Ishikawa (cell line): ENCODE data around the gene PLIN4.

Source experiments
- CEBPB ChIP-seq: IDR thresholded peaks from 2 replicates; pipeline ENCODE4 v1.6.1; 2012
- CREB1 ChIP-seq: IDR thresholded peaks from 2 replicates; pipeline ENCODE4 v1.6.1; 2012; ENCODE audit warnings: low read depth
- EGR1 ChIP-seq: IDR thresholded peaks from 2 replicates; pipeline ENCODE4 v1.6.1; 2012
- EP300 ChIP-seq: IDR thresholded peaks from 2 replicates; pipeline ENCODE4 v1.6.1; 2012; ENCODE audit warnings: borderline replicate concordance
- FOXM1 ChIP-seq: IDR thresholded peaks from 2 replicates; pipeline ENCODE4 v1.6.1; 2012; ENCODE audit warnings: low read depth, borderline replicate concordance
- MAX ChIP-seq: IDR thresholded peaks from 2 replicates; pipeline ENCODE4 v1.6.1; 2012
- NFIC ChIP-seq: IDR thresholded peaks from 2 replicates; pipeline ENCODE4 v1.6.1; 2012
- RAD21 ChIP-seq: IDR thresholded peaks from 2 replicates; pipeline ENCODE4 v1.6.1; 2012; ENCODE audit warnings: low read depth
- REST ChIP-seq: IDR thresholded peaks from 2 replicates; pipeline ENCODE4 v1.6.1; 2012; ENCODE audit warnings: low read depth, mild to moderate bottlenecking
- TAF1 ChIP-seq: IDR thresholded peaks from 2 replicates; pipeline ENCODE4 v1.6.1; 2012; ENCODE audit warnings: low read depth, mild to moderate bottlenecking
- TCF12 ChIP-seq: IDR thresholded peaks from 2 replicates; pipeline ENCODE4 v1.6.1; 2012; ENCODE audit warnings: low read depth
- TEAD4 ChIP-seq: IDR thresholded peaks from 2 replicates; pipeline ENCODE4 v1.6.1; 2012
- USF1 ChIP-seq: IDR thresholded peaks from 2 replicates; pipeline ENCODE4 v1.6.1; 2012
- YY1 ChIP-seq: IDR thresholded peaks from 2 replicates; pipeline ENCODE4 v1.6.1; 2012; ENCODE audit warnings: low read depth
- ZBTB7A ChIP-seq: IDR thresholded peaks from 2 replicates; pipeline ENCODE4 v1.6.1; 2012; ENCODE audit warnings: low read depth

PLIN4 gene

GRCh38 chr19:4505570-4506448, 12.5 kb downstream of the PLIN4 start:
- TF ChIP-seq REST (no peak), FOXM1 (no peak)

- no peak for TF ChIP-seq NFIC
- no peak for TF ChIP-seq MAX
These were observed 13.3 kb downstream of the PLIN4 start for GRCh38 chr19:4504891-4505569.

GRCh38 chr19:4504297-4504701, 14.0 kb downstream of the PLIN4 start:
- TF ChIP-seq FOXM1 = no peak
- TF ChIP-seq ZBTB7A = no peak
- no peak for TF ChIP-seq YY1
- TF ChIP-seq REST = no peak

- no peak for TF ChIP-seq USF1
- no peak for TF ChIP-seq REST
- TF ChIP-seq NFIC = no peak
- no peak for TF ChIP-seq EGR1
- TF ChIP-seq FOXM1 = no peak
- TF ChIP-seq YY1 = no peak
- no peak for TF ChIP-seq CEBPB
- no peak for TF ChIP-seq TCF12
- no peak for TF ChIP-seq CREB1
- TF ChIP-seq MAX = no peak
- TF ChIP-seq EP300 = no peak
- no peak for TF ChIP-seq ZBTB7A
- no peak for TF ChIP-seq TAF1
- no peak for TF ChIP-seq TEAD4
- no peak for TF ChIP-seq RAD21
These were observed 14.5 kb downstream of the PLIN4 start for GRCh38 chr19:4503825-4504170.

GRCh38 chr19:4503132-4503824, 15.0 kb downstream of the PLIN4 start:
- TF ChIP-seq EGR1 (no peak), YY1 (no peak), USF1 (no peak), CREB1 (no peak), NFIC (no peak), MAX (no peak), RAD21 (no peak), REST (no peak), TEAD4 (no peak), CEBPB (no peak), EP300 (no peak), TAF1 (no peak), ZBTB7A (no peak), FOXM1 (no peak), TCF12 (no peak)
